Loucy (cell line): ENCODE results near the gene TRIM2.

Experiments used
- CTCF ChIP-seq: fragments of 200-600 bp; sonication (generic); conservative IDR thresholded peaks from 2 replicates; pipeline ENCODE4 v1.5.1; 2014; ENCODE audit warnings: mild to moderate bottlenecking, antibody characterized with exemption, low read length
- EZH2phosphoT487 ChIP-seq: fragments of 200-600 bp; IDR thresholded peaks from 2 replicates; pipeline ENCODE4 v1.6.1; 2018; ENCODE audit warnings: antibody characterized with exemption, mild to moderate bottlenecking, moderate library complexity, borderline replicate concordance

- no peak for TF ChIP-seq CTCF
- TF ChIP-seq EZH2phosphoT487, result no peak
Observed at GRCh38 chr4:153181293-153181692, 22.9 kb upstream of the TRIM2 start.
